Motor neuron (in vitro differentiated cells): Measurements from ENCODE around the gene DDAH1. TPM values are rescaled to one million over a fixed set of nuclear protein-coding genes. Genes with fewer than 3 reads are reported as not detected.

ENCODE experiments used
- ATAC-seq, 8 experiments: fragments of 200-7000 bp; cut with Tn5 transposase; replicated peaks in 6 of 8; 2 replicates each; pipeline ENCODE4 v1.8.0; 2021; ENCODE audit warnings: mild to moderate bottlenecking in 8 of 8, moderate library complexity in 8 of 8
- H3K27ac ChIP-seq, 2 donors: fragments of 250-450 bp; sonication (Bioruptor Pico); 2 replicates each; pipeline ENCODE4 v1.9.0; 2021; ENCODE audit warnings: antibody characterized with exemption in 2 of 2, mild to moderate bottlenecking in 2 of 2, moderate library complexity in 1 of 2
- H3K4me1 ChIP-seq, 2 donors: fragments of 250-450 bp; sonication (Bioruptor Pico); replicated peaks in 1 of 2; 2 replicates each; pipeline ENCODE4 v1.6.1; 2021; ENCODE audit warnings: antibody characterized with exemption in 2 of 2, mild to moderate bottlenecking in 2 of 2, moderate library complexity in 1 of 2
- H3K4me3 ChIP-seq, 5 donors: fragments of 250-450 bp; sonication (Bioruptor Pico); 2 replicates each; pipeline ENCODE4 v1.9.0; 2021; ENCODE audit warnings: antibody characterized with exemption in 5 of 5, mild to moderate bottlenecking in 5 of 5, moderate library complexity in 4 of 5
- WGBS, 10 experiments: fragments of 450-650 bp; shearing (Covaris generic); methylation state at CpG; one replicate each; pipeline ENCODE4 v1.0.0; 2022; 5-methylcytosine and 5-hydroxymethylcytosine counted together
- in situ Hi-C, 9 experiments: fragments of 400-800 bp; cut with MboI; loops; one replicate each; pipeline ENCODE4 v1.15.0; 2021; ENCODE audit warnings: low sequenced_read_pairs in 9 of 9, low pct_unique_long_range_greater_than_20kb in 2 of 9; ENCODE audit not compliant: unreplicated experiment in 9 of 9
- total RNA-seq, 8 experiments: library from RNA; unstranded; fragments of 300-600 nt; gene quantifications; 2 replicates each; pipeline versions ENCODE4 v1.2.3 to v1.2.4, GENCODE V29; 2022

The DDAH1 gene
- total RNA-seq, 8 experiments from 2014 or later = 4.4 to 75.0 (median 20.0) TPM

GRCh38 chr1:85396194-85396593, 68.8 kb downstream of the DDAH1 start:
- peaks cover 0 to 3% of the 10 kb centered on the region in 2 donors for H3K4me1 ChIP-seq

GRCh38 chr1:85394130-85394529, 70.8 kb downstream of the DDAH1 start:
- 70 to 100% (median 92%) methylated on average over 1 to 2 of the region's 2 CpGs for WGBS, 10 experiments
- no peak overlapping the region for H3K27ac ChIP-seq
- in situ Hi-C loops = no loop called here
- peaks cover 0 to 3% of the 10 kb centered on the region in 2 donors for H3K4me1 ChIP-seq
- ATAC-seq = no peak
- H3K4me3 ChIP-seq = no peak overlapping the region

More at GRCh38 chr1:85396194-85396593, 68.8 kb downstream of the DDAH1 start:
- Histone ChIP-seq H3K27ac (no peak overlapping the region), H3K4me3 (no peak overlapping the region)
- in situ Hi-C loops = no loop called here
- ATAC-seq = no peak
- WGBS, 10 experiments = 83 to 100% (median 95%) methylated on average over 1 to 2 of the region's 2 CpGs; no CpG with 5 or more reads in 4 of the 10 experiments

GRCh38 chr1:85393490-85393889, 71.5 kb downstream of the DDAH1 start:
- in situ Hi-C loops = no loop called here
- H3K4me1 ChIP-seq = peaks cover 0 to 3% of the 10 kb centered on the region in 2 donors
- no peak for ATAC-seq
- no peak overlapping the region for H3K4me3 ChIP-seq
- H3K27ac ChIP-seq = no peak overlapping the region

- peaks cover 0 to 3% of the 10 kb centered on the region in 2 donors for H3K4me1 ChIP-seq
- H3K27ac ChIP-seq = no peak overlapping the region
- H3K4me3 ChIP-seq = no peak overlapping the region
- no peak for ATAC-seq
- in situ Hi-C loops = no loop called here
Observed at GRCh38 chr1:85388416-85388815, 76.5 kb downstream of the DDAH1 start.

GRCh38 chr1:85387781-85388180, 77.2 kb downstream of the DDAH1 start:
- no peak for ATAC-seq
- H3K27ac ChIP-seq = no peak overlapping the region
- H3K4me3 ChIP-seq = no peak overlapping the region
- no peaks in the 10 kb centered on the region for H3K4me1 ChIP-seq
- in situ Hi-C loops = no loop called here
- 17 to 100% (median 95%) methylated on average over 1 to 2 of the region's 2 CpGs; no CpG with 5 or more reads in 1 of the 10 experiments for WGBS, 10 experiments

GRCh38 chr1:85386068-85386722, 78.8 kb downstream of the DDAH1 start:
- H3K27ac ChIP-seq = no peak overlapping the region
- no peak for ATAC-seq
- H3K4me1 ChIP-seq = no peaks in the 10 kb centered on the region
- no peak overlapping the region for H3K4me3 ChIP-seq
- in situ Hi-C loops = no loop called here
- 67 to 100% (median 94%) methylated on average over 1 to 3 of the region's 3 CpGs; no CpG with 5 or more reads in 2 of the 10 experiments for WGBS, 10 experiments

- no peak for ATAC-seq
- no peak overlapping the region for H3K27ac ChIP-seq
- H3K4me3 ChIP-seq = no peak overlapping the region
- H3K4me1 ChIP-seq = peaks cover 0 to 6% of the 10 kb centered on the region in 2 donors
- in situ Hi-C loops = no loop called here
- 58 to 100% (median 89%) methylated on average over 2 to 4 of the region's 4 CpGs for WGBS, 10 experiments
Observed at GRCh38 chr1:85379203-85380136, 85.5 kb downstream of the DDAH1 start.

GRCh38 chr1:85378534-85378933, 86.4 kb downstream of the DDAH1 start:
- Histone ChIP-seq H3K27ac (no peak overlapping the region), H3K4me1 (peaks cover 0 to 6% of the 10 kb centered on the region in 2 donors), H3K4me3 (no peak overlapping the region)
- ATAC-seq = no peak
- in situ Hi-C loops = no loop called here
- 58 to 100% (median 71%) methylated on average over 1 to 2 of the region's 2 CpGs; no CpG with 5 or more reads in 3 of the 10 experiments for WGBS, 10 experiments

GRCh38 chr1:85376356-85376755, 88.6 kb downstream of the DDAH1 start:
- in situ Hi-C loops = no loop called here
- Histone ChIP-seq H3K4me3 (no peak overlapping the region), H3K4me1 (peaks cover 0 to 6% of the 10 kb centered on the region in 2 donors), H3K27ac (no peak overlapping the region)
- WGBS, 10 experiments = 13 to 100% (median 85%) methylated on average over 1 of the region's 1 CpG; no CpG with 5 or more reads in 2 of the 10 experiments
- ATAC-seq = no peak

- H3K4me1 ChIP-seq = peaks cover 0 to 6% of the 10 kb centered on the region in 2 donors
- 48 to 100% (median 86%) methylated on average over 1 to 2 of the region's 2 CpGs for WGBS, 10 experiments
- no peak overlapping the region for H3K27ac ChIP-seq
- in situ Hi-C loops = no loop called here
- H3K4me3 ChIP-seq = no peak overlapping the region
- ATAC-seq = peak in 1 of 8 experiments; percentile 18
Observed at GRCh38 chr1:85375493-85375892, 89.5 kb downstream of the DDAH1 start.

GRCh38 chr1:85374160-85374559, 90.8 kb downstream of the DDAH1 start:
- Histone ChIP-seq H3K27ac (no peak overlapping the region), H3K4me1 (peaks cover 0 to 6% of the 10 kb centered on the region in 2 donors), H3K4me3 (no peak overlapping the region)
- ATAC-seq = peak in 1 of 8 experiments; percentile 48
- in situ Hi-C loops = no loop called here

GRCh38 chr1:85373378-85373708, 91.6 kb downstream of the DDAH1 start:
- no peak for ATAC-seq
- in situ Hi-C loops = no loop called here
- Histone ChIP-seq H3K4me1 (peaks cover under 1 to 11% of the 10 kb centered on the region in 2 donors), H3K4me3 (no peak overlapping the region), H3K27ac (no peak overlapping the region)
- 73 to 100% (median 88%) methylated on average over 1 to 3 of the region's 3 CpGs; no CpG with 5 or more reads in 3 of the 10 experiments for WGBS, 10 experiments

- peak in 1 of 8 experiments; percentile 60 for ATAC-seq
- in situ Hi-C loops = no loop called here
- peaks cover 5 to 16% of the 10 kb centered on the region in 2 donors for H3K4me1 ChIP-seq
- no peak overlapping the region for H3K4me3 ChIP-seq
- H3K27ac ChIP-seq = no peak overlapping the region
- 28 to 76% (median 65%) methylated on average over 2 to 5 of the region's 5 CpGs for WGBS, 10 experiments
Observed at GRCh38 chr1:85372683-85373377, 92.1 kb downstream of the DDAH1 start.
